Superior temporal gyrus (tissue), 1 donor: Measurements from ENCODE around the gene CD2BP2.
"Not testable (repeated sequence)": the region's sequence is repeated elsewhere in the genome, so short reads cannot be mapped to it uniquely, and the experiment has no call there.

ENCODE experiments used
- DNase-seq: peaks from one replicate; pipeline ENCODE4 v3.0.0-alpha.2; 2016; ENCODE audit errors: extremely low spot score

Gene CD2BP2

DNA sequence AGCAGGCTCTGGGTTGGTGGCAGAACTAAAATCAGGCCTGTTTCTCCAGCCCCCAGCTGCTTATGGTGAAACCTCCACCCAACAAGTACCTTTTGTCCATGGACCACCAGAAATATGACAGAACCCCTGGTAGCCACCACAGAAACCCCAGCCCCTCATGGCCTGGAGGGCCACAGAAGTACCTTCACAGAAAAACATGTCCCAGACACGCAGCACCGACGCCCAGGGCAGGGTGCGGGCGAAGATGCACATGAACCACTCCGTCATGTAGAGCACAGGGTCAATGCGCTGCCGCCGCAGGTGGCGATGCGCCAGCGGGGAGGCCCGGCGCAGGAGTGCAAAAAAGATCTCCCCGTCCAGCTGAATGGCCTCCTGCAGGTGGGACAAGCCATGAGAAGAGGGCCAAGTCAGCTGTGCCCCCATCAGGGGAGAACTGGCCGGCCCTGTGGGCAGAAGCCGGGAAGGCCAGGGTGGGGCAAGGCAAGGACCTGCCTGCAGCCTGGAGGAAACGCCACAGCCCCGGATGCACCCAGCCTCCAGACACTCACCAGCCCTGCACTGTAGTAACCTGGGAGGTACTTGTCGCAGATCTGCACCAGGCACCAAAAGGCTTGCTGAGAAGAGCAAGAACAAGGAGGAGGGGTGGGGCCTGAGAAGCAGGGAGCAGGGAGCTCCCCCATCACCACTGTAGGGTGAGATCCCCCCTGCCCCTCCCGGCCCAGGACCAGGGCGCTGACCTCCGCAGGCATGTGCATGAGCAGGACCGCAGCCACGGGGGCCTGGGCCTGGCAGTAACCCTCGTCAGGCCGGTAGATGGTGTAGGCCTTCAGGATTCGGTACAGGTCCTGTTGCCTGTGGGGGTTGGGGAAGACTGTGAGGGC is 4.1 kb upstream of the CD2BP2 start:
- DNase-seq = no peak

DNA sequence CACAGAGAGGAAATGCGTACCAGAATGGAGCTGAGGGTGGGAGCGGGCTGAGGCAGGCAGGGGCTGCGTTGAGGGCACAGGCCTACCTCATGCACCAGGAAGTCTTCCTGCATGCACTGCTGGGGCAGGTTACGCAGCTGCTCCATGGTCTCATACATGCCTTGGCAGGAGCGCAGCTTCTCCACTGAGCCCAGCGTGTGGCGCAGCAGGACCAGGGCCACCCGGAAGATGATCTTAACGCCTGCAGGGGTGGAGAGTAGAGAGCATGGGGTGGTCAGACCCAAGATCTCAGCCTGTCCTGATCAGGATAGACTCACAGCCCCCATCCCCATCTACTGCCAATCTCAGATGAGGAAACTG is 3.4 kb upstream of the CD2BP2 start:
- DNase-seq = no peak

DNA sequence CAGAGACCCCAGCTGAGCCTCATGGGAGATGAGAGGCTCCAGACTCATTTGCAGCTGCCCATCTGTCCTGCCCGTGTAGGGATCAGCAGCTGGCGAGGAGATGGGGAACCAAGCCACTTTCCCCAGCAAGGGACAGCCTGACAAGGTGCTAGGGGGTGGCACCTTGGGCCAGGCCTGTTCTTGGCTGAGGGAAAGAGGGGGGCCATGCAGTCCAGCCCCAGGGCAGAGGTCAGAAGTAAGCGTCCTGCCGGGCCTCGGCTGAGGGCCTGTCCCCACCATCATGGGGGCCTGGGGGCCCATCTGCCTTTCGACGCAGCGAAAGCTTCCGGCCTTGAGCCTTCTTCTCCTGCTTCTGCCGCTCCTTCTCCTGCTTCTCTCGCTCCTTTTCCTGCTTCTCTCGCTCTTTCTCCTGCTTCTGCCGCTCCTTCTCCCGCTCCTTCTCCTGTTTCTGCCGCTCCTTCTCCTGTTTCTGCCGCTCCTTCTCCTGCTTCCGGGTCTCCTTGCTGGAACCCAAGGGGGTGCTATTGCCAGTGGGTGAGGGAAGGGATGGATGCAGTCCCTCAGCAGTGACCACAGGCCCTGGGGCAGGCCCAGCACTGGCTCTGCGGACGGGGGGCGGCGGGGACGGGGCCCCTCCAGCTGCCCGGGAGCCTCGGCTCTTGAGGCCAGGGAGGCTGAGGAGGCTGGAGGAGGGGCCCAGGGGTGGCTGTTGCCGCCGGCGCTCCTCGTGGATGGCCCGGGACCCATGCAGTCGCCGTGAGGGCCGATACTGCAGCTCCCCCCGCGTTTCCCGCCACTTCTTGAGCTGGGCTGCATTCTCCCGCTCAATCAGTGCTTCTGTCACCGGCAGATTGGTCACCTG is 2.8 kb upstream of the CD2BP2 start:
- DNase-seq = no peak

DNA sequence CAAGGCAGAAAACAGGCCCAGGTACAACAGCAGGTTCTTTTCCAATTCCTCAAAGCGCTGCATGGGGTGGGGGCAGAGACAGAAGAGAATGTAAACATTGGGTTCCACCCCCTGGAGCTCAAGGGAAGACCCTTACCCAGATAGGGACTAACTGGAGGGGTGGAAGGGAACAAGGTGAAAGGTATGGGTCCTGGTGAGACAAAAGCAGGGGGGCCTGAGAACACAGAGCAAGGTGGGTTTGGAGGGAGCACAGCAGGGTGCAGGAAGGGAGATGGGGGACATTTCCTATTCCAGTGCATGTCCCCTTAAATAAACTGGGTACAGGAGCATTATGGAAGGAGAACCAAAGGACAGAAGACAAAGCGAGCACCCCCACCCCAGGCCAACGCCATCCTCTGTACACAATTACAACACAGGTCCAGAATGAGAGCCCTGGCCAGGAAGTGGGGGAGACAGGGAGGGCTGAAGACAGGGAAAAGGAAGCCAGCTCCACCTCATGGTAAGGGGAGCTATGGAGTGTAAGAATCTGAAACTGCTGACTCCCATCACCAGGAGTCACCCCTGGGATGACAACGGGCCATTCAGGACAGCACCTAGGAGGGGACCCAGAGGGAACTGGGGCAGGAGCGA is 2.1 kb upstream of the CD2BP2 start:
- DNase-seq = no peak

DNA sequence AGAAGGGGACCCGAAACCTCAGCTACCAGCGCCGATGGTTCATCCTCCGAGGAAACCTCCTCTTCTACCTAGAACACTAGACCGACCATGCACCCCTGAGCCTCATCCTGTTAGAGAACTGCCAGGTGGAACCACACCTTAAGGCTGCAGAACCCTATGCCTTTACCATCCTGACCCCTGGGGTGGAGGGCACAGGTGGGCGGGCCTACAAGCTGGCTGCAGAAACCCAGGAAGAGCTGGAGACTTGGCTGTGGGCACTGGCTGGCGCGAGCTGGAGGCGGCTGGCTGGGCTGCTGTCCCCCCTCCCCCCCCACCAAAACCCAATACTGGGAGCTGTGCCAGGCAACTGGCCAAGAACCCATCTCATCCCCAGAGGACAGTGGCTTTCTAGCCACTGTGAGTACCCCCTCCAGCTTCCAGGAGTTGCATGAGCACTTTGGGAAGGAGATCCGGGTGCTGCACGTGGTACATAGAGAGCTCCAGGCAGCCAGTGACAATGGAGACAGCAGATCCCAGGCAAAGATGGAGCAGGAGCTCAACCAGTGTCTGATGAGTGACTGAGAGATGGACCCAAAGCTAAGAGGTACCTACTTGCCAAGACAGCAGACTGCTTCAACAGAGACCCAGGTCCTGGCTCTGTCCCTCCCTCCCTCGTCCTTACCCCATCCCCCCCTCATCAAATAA is 1.4 kb upstream of the CD2BP2 start:
- DNase-seq = no peak

DNA sequence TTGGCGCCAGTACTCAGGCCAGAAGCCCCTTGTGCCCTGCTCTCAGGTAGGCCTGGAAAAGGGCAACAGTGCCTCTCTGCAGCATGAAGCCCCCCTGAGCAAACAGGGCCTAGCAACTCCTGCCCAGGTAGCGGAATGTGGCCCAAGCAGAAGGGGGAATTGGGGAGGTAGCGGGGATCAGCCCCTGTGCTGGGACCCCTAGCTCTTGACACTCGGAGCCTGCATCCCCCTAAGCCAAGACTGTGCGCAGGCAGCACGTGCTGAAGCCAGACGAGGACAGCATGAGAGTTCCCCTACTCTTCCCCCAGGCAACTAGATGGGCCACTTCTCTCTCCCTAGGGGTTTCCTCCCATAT is 823 bp upstream of the CD2BP2 start:
- no peak for DNase-seq

DNA sequence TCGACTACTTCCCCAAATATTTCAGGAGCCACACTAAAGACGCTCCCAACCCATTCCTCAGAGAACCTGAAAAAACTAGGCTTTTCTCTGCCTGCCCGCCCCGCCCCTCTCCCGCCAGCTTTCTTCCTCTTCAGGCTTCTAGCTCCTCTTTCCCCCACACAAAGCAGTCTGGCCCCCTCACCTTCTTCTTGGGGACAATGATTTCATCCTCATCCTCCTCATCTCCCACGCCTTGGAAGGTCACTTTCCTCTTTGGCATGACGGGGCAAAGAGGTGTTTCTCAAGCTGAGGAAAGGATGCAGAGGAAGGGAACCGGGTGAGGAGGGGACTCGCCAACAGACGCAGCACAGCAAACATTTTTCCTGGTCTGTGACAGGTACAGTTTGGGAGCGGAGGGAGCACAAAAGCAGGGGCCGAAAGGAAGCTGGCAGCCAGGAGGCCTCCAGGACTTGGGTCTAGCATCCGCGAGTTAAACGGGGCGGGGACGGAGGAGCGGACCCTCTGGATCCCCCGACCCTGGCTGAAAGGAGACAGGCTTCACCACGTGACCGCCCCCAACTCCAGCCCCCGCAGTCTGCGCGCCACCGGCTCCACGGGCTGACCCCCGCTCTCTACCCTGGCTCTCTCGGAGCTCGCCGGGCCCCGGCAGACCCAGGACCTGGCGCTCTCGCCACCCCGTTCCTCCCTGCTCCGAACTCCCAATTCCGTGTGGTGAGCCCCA is 525 bp downstream of the CD2BP2 start:
- DNase-seq = no peak

DNA sequence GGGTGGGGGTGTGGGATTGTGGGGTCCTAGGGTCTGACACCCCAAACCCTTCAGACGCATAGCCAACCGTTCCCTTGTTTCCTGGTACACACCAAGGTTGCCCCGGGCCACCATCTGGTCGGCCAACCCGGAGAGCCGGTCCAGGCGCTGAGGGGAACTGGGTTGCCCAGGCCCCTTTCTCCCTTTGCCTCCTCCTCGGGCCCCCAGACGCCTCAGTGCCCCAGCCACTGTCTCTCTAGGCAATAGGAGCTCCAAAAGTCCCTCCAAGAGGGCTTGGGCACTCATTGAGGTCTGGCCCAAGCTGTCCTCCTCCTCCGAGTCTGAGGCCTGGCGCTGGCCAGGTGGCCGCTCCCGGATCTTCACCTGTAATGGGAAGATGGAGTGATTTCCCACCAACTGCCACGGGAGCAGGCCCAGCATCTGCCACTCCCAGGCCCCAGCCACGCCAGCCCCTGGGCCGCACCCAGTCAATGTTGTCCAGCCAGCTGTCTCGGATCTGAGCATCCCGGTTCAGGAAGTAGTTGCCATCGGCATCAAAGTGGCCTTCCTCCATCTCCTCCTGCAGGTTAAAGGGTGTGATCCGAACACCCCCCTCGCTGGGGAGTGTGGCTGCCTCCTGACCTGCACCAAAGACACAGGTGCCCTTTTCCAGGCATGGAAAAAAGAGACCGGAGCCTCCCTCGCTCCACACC is 1.5 kb downstream of the CD2BP2 start:
- DNase-seq = no peak

DNA sequence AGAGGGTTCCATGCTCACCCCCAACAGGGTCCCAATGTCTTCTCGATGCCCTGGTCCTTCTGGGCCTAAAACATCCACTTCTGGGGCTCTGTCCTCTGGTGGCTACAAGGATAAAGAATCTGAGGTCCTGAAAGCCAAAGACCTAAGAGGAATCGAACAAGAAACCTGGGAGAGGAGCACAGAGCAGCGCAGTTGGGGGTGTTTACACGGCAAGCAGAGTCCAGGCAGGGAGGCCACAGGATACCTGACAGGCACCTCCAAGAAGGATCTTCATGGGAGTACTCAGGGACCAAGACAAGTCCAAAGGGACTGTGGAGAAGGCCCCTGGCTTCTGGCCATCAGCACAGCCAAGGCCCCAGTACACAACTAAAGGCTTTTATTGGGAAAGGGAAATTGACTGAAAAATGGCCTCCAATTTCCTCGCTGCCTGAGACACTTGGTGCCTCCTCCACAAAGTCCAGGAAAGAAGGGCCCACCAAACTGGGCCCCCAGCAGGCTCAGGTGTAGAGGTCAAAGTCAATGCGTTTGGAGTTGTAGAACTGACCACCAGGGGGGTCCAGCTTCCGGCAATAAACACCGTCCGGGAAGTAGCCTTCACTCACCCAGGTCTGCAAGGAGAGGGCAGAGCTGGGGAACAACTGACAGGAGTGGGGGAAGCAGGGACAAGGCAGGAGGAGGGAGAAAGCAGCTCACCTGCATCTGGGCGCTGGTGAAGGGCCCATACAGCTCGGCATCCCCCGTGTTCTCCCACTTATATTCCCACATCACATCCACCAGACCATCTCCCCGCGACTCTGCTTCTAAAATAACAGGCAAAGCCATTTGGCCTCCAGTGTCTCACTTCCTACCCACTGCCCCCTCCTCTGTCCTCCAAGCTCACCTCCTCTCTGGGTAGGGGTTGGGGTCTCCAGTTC is 2.4 kb downstream of the CD2BP2 start:
- no peak for DNase-seq

DNA sequence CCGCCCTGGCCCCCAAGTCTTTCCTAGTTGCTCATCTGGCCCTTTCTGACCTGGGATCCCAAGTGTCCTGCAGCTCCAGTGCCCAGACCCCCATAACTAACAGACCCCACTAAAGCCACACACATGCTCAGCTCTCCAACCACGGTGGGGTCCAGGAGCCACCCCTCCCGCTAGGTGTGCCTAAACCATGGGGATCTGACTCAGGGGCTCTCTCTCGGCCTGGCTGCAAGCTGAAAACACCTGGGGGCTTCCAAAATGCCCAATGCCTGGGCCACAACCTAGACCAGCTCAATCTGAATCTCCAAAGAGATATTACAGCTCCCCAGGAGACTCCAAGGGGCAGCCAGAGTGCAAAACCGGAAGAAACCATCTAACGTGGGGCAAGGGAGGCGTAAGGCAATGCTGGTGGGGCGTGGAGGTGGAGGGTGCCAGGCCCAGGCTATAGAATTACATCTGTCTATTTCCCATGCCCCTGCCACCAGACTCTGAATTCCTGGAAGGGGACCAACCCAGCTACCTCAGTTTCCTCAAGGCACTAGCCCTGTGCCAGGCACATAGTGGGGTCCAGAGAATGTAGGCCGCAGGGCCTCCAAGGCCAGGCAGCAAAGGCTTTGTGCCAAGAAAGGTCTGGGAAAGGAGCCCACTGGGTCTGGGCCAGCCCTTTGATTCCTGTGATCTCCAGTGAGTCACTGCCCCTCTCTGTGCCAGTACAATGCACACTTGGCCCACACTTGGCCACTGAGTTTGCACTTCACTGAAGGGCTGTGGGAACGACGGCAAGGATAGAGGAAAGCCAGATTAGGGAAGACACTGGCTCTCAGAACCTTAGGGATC is 3.3 kb downstream of the CD2BP2 start:
- peak; percentile 85 for DNase-seq

DNA sequence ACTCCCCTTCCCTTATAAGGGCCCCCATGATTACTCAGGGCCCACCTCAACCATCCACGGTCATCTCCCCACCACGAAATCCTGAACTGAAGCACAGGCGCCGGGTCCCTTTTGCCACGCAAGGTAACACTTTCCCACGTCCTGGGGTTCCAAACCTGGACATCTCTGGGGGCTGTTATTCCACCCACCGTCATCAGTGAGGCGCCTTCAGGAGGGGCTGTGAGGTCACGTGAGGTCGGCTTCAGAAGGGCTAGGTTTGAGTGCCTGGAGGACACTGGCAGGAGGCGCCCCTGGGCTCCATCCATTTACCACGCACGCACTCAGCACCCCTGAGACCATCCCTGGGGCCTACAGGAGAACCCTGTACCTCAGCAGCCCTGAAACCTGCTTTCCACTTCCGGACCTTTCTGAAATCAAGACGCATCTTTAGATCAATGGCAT is 4.1 kb downstream of the CD2BP2 start:
- DNase-seq = no peak

DNA sequence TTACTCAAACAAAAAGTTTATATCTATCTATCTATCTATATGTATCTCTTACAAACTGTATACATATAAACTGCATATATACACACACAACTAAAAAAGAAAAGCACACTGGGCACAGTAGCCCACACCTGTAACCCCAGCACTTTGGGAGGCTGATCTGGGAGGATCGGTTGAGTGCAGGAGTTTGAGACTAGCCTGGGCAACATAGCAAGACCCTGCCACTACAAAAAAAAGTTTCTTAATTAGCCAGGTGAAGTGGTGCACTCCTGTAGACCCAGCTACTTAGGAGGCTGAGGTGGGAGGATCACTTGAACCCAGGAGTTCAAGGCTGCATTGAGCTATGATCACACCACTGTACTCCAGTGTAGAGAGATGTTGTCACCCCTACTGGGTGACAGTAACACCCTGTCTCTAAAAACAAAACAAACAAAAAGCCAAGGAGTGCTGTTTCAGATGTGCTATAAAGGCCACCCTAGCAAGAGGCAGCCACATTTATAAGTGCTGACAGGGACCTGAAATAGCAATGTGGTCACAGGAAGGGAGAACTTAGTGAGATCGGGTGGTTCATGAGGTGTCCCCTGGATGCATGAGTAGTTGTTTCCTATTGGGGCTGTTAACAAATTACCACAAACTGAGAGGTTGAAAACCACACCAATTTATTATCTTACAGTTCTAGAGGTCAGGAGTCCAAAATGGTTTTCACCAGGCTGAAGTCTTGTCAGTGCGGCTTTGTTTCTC is 4.8 kb downstream of the CD2BP2 start:
- DNase-seq = no peak

DNA sequence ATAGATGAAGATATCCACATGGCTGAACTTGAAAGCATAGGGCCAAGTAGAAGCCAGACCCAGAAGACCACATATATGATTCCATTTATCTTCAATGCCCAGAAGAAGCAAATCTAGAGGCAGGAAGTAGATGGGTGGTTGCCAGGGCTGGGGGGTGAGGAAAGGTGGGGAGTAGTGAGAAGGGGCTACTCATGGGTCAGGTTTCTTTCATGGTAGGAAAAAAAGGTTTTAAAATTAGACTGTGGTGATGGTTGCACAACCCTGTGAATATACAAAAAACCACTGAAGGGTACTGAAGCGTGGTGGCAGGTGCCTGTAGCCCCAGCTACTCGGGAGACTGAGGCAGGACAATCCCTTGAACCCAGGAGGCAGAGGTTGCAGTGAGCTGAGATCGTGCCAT is 5.4 kb downstream of the CD2BP2 start:
- no peak for DNase-seq

DNA sequence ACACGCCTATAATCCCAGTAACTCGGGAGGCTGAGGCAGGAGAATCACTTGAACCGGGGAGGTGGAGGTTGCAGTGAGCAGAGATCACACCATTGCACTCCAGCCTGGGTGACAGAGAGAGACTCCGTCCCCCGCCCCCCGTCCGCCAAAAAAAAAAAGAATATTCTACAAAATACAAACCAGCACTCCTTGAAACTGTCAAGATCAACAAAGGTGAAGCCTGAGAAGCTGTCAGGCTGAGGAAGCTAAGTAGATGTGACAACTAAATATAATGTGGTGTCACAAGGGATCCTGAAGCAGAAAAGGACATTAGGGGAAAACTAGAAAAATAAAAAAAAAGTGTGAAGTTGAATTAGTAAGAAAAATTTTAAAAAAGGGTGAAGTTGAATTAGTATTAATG is 6.2 kb downstream of the CD2BP2 start:
- DNase-seq = no peak

DNA sequence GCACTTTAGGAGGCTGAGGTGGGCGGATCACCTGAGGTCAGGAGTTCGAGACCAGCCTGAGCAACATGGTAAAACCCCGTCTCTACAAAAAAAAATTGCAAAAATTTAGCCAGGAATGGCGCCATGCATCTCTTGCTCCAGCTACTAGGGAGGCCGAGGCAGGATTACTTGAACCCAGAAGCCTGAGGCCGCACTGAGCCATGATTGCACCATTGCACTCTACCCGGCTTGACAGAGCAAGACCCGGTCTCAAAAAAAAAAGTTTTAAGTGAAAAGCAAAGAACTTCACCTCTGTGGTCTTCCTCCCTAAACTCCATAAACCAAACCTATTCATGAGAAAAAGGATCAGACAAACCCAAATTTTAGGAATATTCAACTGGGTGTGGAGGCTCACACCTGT is 7.0 kb downstream of the CD2BP2 start:
- no peak for DNase-seq

DNA sequence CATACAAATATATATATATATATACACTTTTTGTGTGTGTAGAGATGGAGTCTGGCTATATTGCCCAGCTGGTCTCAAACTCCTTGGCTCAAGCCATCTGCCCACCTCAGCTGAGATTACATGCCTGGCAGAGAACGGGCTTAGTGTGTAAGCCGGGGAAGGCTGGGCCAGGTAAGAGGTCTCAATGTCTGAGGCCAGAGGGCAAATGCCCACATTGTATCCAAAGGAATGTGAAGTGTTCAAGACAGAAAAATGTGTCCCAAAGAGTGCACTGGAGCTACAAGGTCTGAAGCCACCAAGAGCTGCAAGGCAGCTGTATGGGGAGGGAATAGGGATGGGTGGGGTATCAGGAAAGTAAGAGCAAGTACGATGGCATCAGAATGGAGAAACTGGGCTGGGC is 8.8 kb downstream of the CD2BP2 start:
- no peak for DNase-seq

DNA sequence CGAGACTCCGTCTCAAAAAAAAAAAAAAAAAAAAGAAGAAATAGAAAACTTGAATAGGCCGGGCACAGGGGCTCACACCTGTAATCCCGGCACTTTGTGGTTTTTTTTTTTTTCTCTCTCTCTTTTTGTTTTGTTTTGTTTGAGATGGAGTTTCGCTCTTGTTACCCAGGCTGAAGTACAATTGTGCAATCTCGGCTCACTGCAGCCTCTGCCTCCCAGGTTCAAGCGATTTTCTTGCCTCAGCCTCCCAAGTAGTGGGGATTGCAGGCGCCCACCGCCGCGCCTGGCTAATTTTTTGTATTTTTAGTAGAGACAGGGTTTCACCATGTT is 11.7 kb downstream of the CD2BP2 start:
- not testable (repeated sequence) for DNase-seq
